SJSA1 (cell line): ENCODE data around the gene FANCC. TPM values are rescaled to one million over a fixed set of nuclear protein-coding genes. Genes with fewer than 3 reads are reported as not detected.

ENCODE experiments used
- DNase-seq, 2 experiments: peaks; one replicate each; pipeline ENCODE4 v3.0.0-alpha.2; 2015 to 2020; ENCODE audit warnings: low spot score in 2 of 2, low read depth in 1 of 2
- H3K27ac ChIP-seq: fragments of 250-450 bp; sonication (Bioruptor Pico); 2 replicates; pipeline ENCODE4 v1.5.1; 2020; ENCODE audit warnings: mild to moderate bottlenecking, moderate library complexity
- H3K27me3 ChIP-seq: fragments of 250-450 bp; sonication (Bioruptor Pico); replicated peaks from 2 replicates; pipeline ENCODE4 v1.5.1; 2020; ENCODE audit warnings: mild to moderate bottlenecking, moderate library complexity
- H3K36me3 ChIP-seq: fragments of 250-450 bp; sonication (Bioruptor Pico); 2 replicates; pipeline ENCODE4 v1.5.1; 2020; ENCODE audit warnings: mild to moderate bottlenecking
- H3K4me1 ChIP-seq: fragments of 250-450 bp; sonication (Bioruptor Pico); replicated peaks from 2 replicates; pipeline ENCODE4 v1.6.1; 2021; ENCODE audit warnings: mild to moderate bottlenecking
- H3K4me3 ChIP-seq: fragments of 250-450 bp; sonication (Bioruptor Pico); 2 replicates; pipeline ENCODE4 v1.5.1; 2020; ENCODE audit warnings: mild to moderate bottlenecking
- H3K9me3 ChIP-seq: fragments of 250-450 bp; sonication (Bioruptor Pico); replicated peaks from 2 replicates; pipeline ENCODE4 v1.5.1; 2020; ENCODE audit warnings: mild to moderate bottlenecking
- total RNA-seq: library from RNA; depleted of rRNA; stranded (reverse); fragments of >200 nt; shearing (Covaris generic); gene quantifications from 2 replicates; pipeline ENCODE4 v1.2.3, GENCODE V29; 2014

Gene FANCC
- total RNA-seq, 1 experiment from 2014 or later, result 10.8 TPM

DNA sequence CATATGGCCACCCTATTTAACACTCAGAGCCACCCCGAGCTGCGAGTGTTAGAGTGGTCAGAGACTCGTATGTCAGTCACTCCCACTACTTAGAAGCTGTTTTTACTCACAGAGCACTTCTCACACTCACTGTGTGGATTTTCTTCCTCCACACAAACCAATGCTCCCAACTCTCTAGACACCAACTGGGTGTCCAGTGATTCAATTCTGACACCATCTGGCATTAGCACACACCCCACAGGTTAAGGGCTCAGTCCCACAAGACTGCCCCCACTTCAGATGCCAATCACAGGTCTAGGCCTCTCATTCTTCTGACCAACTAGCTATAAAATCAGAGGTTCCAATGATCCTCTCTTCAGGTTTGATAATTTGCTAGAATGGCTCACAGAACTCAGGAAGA is 174.8 kb downstream of the FANCC start:
- Histone ChIP-seq H3K9me3 (no peaks in the 10 kb centered on the region), H3K4me3 (no peak overlapping the region), H3K27ac (no peak overlapping the region), H3K27me3 (no peaks in the 10 kb centered on the region), H3K36me3 (peaks cover 5% of the 10 kb centered on the region; the same call in 1 of the 2 replicates), H3K4me1 (peaks cover 24% of the 10 kb centered on the region)
- no peak for DNase-seq

DNA sequence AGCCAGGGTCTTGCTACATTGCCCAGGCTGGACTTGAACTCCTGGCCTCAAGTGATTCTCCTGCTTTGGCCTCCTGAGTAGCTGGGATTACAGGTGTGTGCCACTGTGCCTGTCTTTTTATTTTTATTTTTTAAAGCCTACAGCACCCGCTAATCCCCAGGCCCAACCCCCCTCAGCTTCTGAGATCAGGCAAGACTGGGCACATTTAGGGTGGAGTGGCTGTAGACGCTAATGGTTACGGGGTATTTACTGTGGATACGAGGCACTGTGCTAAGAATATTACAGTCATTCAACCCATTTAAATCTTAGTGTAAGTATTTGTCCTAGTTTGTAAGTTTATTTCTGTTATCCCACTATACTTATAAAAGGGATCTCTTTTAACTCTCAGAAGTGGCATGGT is 175.2 kb downstream of the FANCC start:
- no peak for DNase-seq
- Histone ChIP-seq H3K4me1 (peaks cover 20% of the 10 kb centered on the region), H3K36me3 (peaks cover 5% of the 10 kb centered on the region; the same call in 1 of the 2 replicates), H3K27ac (no peak overlapping the region), H3K4me3 (no peak overlapping the region), H3K27me3 (no peaks in the 10 kb centered on the region), H3K9me3 (no peaks in the 10 kb centered on the region)

DNA sequence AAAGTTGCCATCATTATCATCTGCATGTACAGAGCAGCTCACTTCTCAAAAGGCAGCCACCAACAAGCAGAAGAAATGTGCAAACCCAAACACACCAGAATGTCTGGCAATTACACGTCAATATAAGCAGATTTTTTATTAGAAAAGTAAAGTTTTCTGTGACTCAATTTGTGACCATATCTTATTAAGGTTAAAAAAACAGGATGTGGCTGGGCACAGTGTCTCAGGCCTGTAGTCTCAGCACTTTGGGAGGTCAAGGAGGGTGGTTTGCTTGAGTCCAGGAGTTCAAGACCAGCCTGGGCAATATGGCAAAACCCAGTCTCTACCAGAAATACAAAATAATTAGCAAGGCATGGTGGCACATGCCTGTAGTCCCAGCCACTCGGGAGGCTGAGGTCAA is 176.7 kb downstream of the FANCC start:
- Histone ChIP-seq H3K4me1 (peaks cover 17% of the 10 kb centered on the region), H3K4me3 (no peak overlapping the region), H3K36me3 (peaks cover 5% of the 10 kb centered on the region; the same call in 1 of the 2 replicates), H3K27me3 (no peaks in the 10 kb centered on the region), H3K9me3 (no peaks in the 10 kb centered on the region), H3K27ac (no peak overlapping the region)
- no peak for DNase-seq

DNA sequence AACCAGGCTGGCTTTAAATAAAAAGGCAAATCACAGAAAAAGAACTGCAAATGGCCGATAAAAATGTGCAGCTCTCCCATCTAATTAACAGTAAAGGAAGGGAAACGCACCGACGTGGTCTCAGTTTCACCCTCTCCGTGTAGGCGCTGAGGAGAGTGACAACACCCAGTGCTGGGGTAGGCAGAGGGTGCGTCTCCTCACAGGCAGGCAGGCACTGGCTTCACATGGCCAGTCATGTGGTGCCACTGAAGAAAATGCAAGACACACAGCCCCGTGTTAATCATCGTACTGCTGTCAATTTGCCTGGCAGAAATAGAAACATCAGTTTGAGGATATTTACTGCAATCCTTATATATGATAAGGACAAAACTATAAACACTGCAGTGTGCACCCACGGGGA is 178.4 kb downstream of the FANCC start:
- H3K4me3 ChIP-seq, result no peak overlapping the region
- no peaks in the 10 kb centered on the region for H3K27me3 ChIP-seq
- H3K27ac ChIP-seq, result no peak overlapping the region
- H3K9me3 ChIP-seq, result no peaks in the 10 kb centered on the region
- H3K36me3 ChIP-seq, result no peaks in the 10 kb centered on the region
- peaks cover 12% of the 10 kb centered on the region for H3K4me1 ChIP-seq
- no peak for DNase-seq

DNA sequence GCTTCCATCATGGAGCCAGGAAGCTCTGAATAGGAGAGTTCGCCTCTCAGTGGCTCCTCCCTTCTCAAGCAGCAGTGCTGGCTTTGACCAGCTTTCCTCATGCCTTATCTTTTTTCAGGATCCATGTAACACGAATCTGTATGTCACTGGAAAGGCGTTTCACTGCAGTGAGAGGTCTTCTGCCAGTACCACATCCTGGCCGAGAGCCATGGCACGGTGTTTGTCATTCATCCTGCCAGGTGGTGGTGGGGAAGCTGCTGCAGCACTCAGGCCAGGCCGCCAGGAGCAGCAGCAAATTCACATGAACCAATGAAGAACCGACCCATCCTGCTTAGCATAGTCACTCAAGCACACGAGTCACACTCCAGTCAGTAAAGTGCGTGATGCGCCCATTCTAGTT is 179.0 kb downstream of the FANCC start:
- H3K27ac ChIP-seq, result no peak overlapping the region
- no peaks in the 10 kb centered on the region; the same call in 1 of the 2 replicates for H3K36me3 ChIP-seq
- no peaks in the 10 kb centered on the region for H3K27me3 ChIP-seq
- peaks cover 6% of the 10 kb centered on the region; the same call in 1 of the 2 replicates for H3K4me1 ChIP-seq
- H3K9me3 ChIP-seq, result no peaks in the 10 kb centered on the region
- DNase-seq, result no peak
- H3K4me3 ChIP-seq, result no peak overlapping the region

DNA sequence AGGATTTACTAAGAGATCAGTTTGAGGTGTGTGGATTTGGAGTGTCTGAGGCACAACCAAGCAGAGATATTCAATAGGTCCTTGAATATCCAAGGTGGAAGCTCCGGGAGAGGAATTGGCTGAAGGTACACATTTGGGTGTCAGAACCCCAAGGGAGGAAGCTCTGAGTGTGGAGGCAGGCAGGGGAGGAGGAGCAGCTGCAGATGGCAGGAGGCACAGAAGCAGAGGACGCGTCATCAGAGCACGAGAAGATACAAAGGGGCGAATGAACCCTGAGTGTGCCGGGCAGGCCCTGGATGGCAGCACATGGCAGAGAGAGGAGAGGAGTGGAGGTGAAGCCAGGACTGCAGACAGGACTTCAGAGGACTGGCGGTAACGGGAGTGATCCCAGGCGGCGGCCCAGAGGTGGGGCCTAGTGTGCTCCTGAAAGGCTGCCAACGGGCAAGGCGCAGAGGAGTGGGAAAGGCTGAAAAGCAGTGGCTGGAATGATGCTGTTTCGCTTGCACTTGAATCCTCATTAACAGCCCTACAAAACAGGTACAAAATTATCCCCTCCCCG is 179.8 kb downstream of the FANCC start:
- Histone ChIP-seq H3K27ac (no peak overlapping the region), H3K4me3 (no peak overlapping the region), H3K9me3 (no peaks in the 10 kb centered on the region), H3K27me3 (no peaks in the 10 kb centered on the region), H3K36me3 (no peaks in the 10 kb centered on the region; the same call in 1 of the 2 replicates), H3K4me1 (peaks cover 6% of the 10 kb centered on the region; the same call in 1 of the 2 replicates)
- no peak for DNase-seq

DNA sequence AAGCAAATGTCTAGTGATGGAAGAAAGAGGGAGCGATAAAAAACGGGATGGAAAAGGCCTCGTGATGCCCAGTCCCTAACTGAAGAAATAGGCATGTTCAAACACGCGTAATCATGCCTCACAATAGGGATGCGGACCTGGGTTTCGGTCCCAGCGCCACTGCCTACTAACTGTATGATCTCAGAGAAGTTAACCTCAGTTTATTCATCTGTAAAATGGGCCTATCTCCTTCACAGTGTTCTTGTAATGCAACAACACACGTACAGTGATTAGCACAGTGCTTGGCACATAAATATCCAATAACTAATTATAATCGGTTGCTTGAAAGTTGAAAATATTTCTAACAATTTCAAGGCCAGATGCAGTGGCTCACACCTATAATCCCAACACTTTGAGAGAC is 181.8 kb downstream of the FANCC start:
- Histone ChIP-seq H3K27me3 (no peaks in the 10 kb centered on the region), H3K4me1 (peaks cover 8% of the 10 kb centered on the region), H3K27ac (no peak overlapping the region), H3K36me3 (no peaks in the 10 kb centered on the region; the same call in 1 of the 2 replicates), H3K9me3 (no peaks in the 10 kb centered on the region), H3K4me3 (no peak overlapping the region)
- DNase-seq, result no peak

DNA sequence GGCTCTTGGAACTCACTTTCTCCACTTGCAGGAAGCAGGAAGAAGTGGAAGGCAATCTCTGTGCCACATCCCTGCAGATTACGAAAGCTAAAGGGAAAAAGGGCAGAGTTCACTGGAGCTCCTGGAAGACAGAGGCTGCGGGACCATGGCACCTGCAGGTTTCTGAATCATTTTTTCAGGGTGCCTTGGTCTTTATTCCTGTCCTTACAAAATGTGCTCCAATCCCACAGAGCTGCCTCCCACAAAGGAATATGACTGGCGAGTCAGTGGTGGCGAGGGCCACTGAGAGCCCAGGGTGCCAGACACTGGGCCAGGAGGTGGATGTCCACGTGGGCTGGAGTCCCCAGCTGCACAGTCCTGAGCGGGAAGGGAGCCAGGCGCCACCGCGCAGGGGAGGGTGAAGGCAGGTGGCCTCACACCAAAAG is 183.0 kb downstream of the FANCC start:
- Histone ChIP-seq H3K9me3 (no peaks in the 10 kb centered on the region), H3K27ac (no peak overlapping the region), H3K4me3 (no peak overlapping the region), H3K36me3 (no peaks in the 10 kb centered on the region; the same call in 1 of the 2 replicates), H3K4me1 (peaks cover 13% of the 10 kb centered on the region), H3K27me3 (no peaks in the 10 kb centered on the region)
- DNase-seq, result no peak

DNA sequence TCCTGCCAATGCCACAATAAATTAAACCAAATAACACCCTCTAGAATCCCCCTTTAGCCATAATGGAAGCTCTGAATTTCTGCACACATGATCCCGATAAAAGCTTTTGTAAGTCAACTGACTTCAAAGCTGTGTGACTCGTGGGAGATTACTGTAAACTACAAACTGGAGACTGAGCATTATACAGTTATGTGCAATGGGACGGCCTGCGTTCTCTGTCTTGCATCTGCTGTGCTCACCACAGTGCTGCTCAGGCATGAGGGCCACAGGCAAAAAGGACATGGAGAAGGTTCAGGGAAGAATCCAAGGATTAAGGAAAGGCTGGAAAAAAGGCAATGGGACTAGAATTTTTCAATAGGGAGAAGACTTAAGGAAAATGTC is 184.2 kb downstream of the FANCC start:
- Histone ChIP-seq H3K27me3 (no peaks in the 10 kb centered on the region), H3K4me1 (peaks cover 17% of the 10 kb centered on the region), H3K27ac (no peak overlapping the region), H3K4me3 (no peak overlapping the region), H3K9me3 (no peaks in the 10 kb centered on the region), H3K36me3 (no peaks in the 10 kb centered on the region; the same call in 1 of the 2 replicates)
- DNase-seq, result no peak

DNA sequence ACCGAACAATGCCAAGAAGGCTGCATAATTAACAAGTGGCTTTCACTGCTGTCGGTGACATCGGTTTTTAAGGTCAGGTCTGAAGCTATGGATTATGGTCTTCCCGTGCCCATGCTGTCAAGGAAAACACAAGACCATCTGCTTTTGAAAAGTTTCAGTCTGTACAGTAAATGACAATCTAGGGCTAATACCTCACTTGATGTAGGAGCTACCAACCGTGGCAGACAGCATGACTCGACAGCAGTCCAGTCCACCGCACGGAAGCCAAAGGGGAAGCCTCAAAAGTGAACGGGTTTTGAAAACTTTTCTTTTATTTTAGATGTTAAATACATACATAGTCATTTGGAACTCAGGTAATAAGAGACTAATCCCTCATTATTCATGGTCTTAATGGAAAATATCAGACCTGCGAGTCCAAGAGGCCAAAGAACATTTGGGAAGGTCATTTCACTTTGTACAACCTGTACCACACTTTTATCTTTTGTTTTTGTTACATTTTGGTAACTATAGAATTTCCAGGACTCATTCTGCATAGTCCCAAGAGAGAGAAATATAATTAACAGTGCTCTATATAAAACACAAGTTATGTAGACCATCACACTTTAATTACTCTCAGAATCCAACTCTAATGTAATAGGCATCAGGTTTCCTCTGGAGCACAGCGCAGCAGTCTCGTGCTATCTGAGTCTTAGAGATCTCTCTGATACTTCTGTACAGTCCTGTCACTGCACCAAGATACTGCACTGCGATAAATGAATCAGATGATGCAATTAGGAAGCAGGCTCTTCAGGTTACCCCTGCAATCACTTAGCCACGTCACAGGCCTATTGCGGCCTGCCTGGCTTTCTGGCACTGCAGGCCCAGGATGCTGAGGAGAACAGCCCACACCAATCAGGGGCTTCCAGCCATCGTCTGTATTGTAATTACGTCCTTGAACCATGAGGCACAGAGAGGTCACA is 184.9 kb downstream of the FANCC start:
- H3K27me3 ChIP-seq, result no peaks in the 10 kb centered on the region
- H3K36me3 ChIP-seq, result no peaks in the 10 kb centered on the region; the same call in 1 of the 2 replicates
- no peak overlapping the region for H3K4me3 ChIP-seq
- H3K27ac ChIP-seq, result no peak overlapping the region
- H3K9me3 ChIP-seq, result no peaks in the 10 kb centered on the region
- peaks cover 17% of the 10 kb centered on the region for H3K4me1 ChIP-seq
- DNase-seq, result no peak

DNA sequence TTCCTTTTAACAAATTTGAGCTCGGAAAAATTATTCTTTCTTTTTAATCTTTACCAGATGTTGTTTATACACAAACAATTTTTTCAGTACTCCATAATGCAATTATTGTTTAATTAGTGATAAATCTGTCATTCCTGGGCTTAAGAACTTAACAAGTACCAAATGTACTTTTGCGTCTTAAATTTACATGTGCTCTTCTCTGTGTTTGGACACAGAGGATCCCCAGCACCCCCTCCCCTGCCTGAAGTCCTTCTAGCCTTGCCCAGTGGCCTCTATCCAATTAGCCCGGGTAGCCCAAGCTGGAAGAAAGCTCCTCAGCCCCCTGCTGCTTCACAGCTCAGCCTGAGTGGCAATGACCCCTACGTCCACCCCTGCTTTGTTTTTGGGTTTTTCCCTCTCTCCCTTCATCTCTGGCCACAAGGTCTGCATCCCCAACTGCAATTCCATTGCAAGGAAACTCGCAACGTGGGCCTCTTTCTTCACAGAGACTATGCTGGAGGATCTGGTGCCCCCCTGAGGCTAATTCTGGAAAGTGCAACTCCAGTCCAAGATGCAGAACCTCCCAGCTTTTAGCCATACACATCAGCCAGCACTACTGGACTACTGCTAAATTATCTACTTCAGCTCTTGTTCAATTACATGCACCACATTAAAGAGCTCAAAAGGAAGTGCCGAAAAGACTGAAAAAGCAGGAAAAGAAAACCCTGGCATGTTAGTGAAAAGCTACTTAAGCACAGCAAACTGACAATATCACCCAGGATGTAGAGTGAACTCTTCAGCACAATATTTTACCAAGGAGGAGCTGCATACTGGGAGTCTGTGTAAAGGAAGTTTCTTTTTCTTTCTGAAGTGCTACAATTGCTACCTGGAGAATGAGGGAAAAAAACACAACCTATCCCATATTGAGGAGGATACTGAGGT is 186.2 kb downstream of the FANCC start:
- Histone ChIP-seq H3K27ac (no peak overlapping the region), H3K36me3 (no peaks in the 10 kb centered on the region; the same call in 1 of the 2 replicates), H3K4me1 (peaks cover 24% of the 10 kb centered on the region), H3K27me3 (no peaks in the 10 kb centered on the region), H3K9me3 (no peaks in the 10 kb centered on the region), H3K4me3 (no peak overlapping the region)
- DNase-seq, result peak; percentile 56 to 68

DNA sequence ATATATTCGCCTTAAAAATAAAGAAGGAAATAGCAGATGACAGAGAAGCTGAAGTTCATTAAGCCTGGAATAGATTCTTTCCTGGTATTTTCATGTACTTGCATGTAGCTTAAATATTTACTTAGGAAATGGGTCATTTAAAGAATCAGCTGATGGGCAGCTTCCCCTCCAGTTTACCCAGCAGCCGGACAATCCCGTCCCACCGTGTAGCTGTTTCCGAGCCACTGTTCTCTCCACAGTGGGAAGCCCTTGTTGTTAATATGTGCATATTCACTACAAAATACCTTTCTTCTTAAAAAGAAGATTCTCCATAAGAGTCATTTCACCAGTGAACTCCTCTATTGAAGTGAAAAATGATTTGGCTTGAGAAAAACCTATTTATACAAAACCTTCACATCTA is 187.0 kb downstream of the FANCC start:
- H3K27me3 ChIP-seq, result no peaks in the 10 kb centered on the region
- H3K9me3 ChIP-seq, result no peaks in the 10 kb centered on the region
- no peak for DNase-seq
- H3K4me3 ChIP-seq, result no peak overlapping the region
- H3K36me3 ChIP-seq, result no peaks in the 10 kb centered on the region; the same call in 1 of the 2 replicates
- H3K4me1 ChIP-seq, result peaks cover 24% of the 10 kb centered on the region
- no peak overlapping the region for H3K27ac ChIP-seq

DNA sequence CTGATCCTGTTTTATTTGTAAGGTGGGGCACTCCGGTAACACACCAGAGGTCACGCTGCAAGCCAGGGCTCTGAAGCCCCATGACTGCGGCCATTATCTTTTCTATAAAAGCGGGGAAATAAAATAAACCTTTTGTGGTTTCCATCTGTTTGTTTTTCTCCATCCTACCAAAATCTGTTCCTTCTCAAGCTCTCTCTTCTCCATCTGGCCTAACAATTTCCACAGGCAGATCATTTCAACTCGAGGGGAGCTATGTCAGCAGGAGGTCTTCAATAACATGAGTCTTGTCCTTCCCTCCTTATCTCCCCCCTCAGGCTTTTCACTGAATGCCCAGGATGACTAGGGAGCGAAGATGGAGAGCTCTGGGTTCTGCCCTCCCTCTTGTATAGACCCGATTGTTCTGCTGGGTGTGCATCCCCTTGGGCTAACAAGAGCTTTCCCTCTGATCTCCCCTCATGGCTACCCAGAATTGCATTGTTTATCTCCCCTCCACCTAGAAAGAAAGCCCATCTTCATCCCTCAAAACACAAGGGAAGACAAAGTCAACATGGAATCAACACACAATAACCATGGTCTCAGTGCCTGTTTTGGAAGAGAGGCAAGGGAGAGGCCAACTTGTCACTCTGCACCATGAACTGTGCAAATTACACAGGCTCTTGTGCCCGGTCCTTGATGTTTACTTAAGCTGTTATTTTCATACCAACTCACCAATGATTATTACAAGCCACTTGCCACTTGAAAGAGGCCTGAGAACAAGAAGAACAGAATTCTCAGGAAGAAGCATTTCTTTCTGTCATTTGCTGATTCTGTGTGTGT is 187.8 kb downstream of the FANCC start:
- peaks cover 24% of the 10 kb centered on the region for H3K4me1 ChIP-seq
- H3K4me3 ChIP-seq, result no peak overlapping the region
- no peak for DNase-seq
- H3K9me3 ChIP-seq, result no peaks in the 10 kb centered on the region
- no peaks in the 10 kb centered on the region for H3K27me3 ChIP-seq
- H3K36me3 ChIP-seq, result no peaks in the 10 kb centered on the region; the same call in 1 of the 2 replicates
- H3K27ac ChIP-seq, result no peak overlapping the region
